Stomach (tissue), 9 donors: ENCODE results near the gene ZSCAN2. TPM values are rescaled to one million over a fixed set of nuclear protein-coding genes. Genes with fewer than 3 reads are reported as not detected.

Experiments
- DNase-seq, 2 donors: peaks; one replicate each; pipeline versions ENCODE4 v3.0.0 to v3.0.0-alpha.2; 2013 to 2019
- H3K27ac ChIP-seq, 5 donors: fragments of 200-600 bp in 4 of 5; sonication (generic) in 4 of 5; one replicate each; pipeline ENCODE4 v1.5.1; 2013 to 2019; ENCODE audit warnings: mild to moderate bottlenecking in 1 of 5, moderate library complexity in 1 of 5
- H3K27me3 ChIP-seq, 3 donors: fragments of 200-600 bp; sonication (generic); one replicate each; pipeline ENCODE4 v1.5.1; 2017 to 2019; ENCODE audit warnings: mixed run types in 1 of 3
- H3K36me3 ChIP-seq, 4 donors: fragments of 200-600 bp; sonication (generic); 1 replicate in 3 of 4; 2 replicates in 1 of 4; pipeline ENCODE4 v1.5.1; 2016 to 2019
- H3K4me1 ChIP-seq, 4 donors: fragments of 200-600 bp; sonication (generic); one replicate each; pipeline ENCODE4 v1.5.1; 2016 to 2019
- H3K4me3 ChIP-seq, 4 donors: fragments of 200-600 bp; sonication (generic) in 3 of 4; one replicate each; pipeline ENCODE4 v1.5.1; 2016 to 2019; ENCODE audit warnings: mild to moderate bottlenecking in 1 of 4
- H3K9me3 ChIP-seq, 4 donors: fragments of 200-600 bp; sonication (generic); one replicate each; pipeline ENCODE4 v1.5.1; 2016 to 2019
- EP300 ChIP-seq: sonication (generic); formaldehyde crosslinking; IDR thresholded peaks from one replicate; pipeline ENCODE4 v1.6.1; 2017; ENCODE audit warnings: antibody characterized with exemption
- POLR2A ChIP-seq, 4 donors: fragments of 450-650 bp; IDR thresholded peaks; one replicate each; pipeline ENCODE4 v1.6.1; 2016; ENCODE audit warnings: antibody characterized with exemption in 4 of 4, control low read depth in 2 of 4, mild to moderate bottlenecking in 1 of 4, moderate library complexity in 1 of 4
- POLR2AphosphoS5 ChIP-seq, 3 donors: sonication (generic); formaldehyde crosslinking; IDR thresholded peaks; one replicate each; pipeline ENCODE4 v1.6.1; 2016; ENCODE audit warnings: antibody characterized with exemption in 3 of 3
- WGBS, 5 donors: extraction: QIAGEN DNeasy Blood & Tissue Kit in 3 of 5; methylation state at CpG; one replicate each; pipeline versions ENCODE4 v1.1.5 to v1.1.7; 2013 to 2018; 5-methylcytosine and 5-hydroxymethylcytosine counted together
- intact Hi-C: fragments of 100-400 bp; cut with DNase I; formaldehyde crosslinking; loops from one replicate; pipeline ENCODE4 v1.15.1; 2023; ENCODE audit warnings: low total_unique reads
- polyA plus RNA-seq, 3 donors: library from polyadenylated mRNA; stranded (reverse); fragments of 200-250 nt; gene quantifications; one replicate each; pipeline ENCODE4 v1.2.3, GENCODE V29; 2013
- total RNA-seq, 5 donors: library from RNA; depleted of rRNA; stranded (reverse); fragments of >200 nt; gene quantifications; one replicate each; pipeline versions ENCODE4 v1.1.0 to v1.2.3, GENCODE V29; 2014 to 2016
- TF ChIP-seq, protein P1 (sequence below), 7 experiments: fragments of 450-650 bp in 4 of 7; fragments of 200-600 bp in 3 of 7; sonication (generic) in 3 of 7; IDR thresholded peaks; one replicate each; pipeline ENCODE4 v1.5.1; 2016 to 2019; ENCODE audit warnings: antibody characterized with exemption in 7 of 7, control low read depth in 2 of 7, mild to moderate bottlenecking in 1 of 7
- donor health status: healthy with polysubstance abuse.
- donor health status: Bipolar disorder and iron deficiency.
- donor health status: healthy.

Gene ZSCAN2
- total and polyA plus RNA-seq, 8 donors = 1.2 to 28.1 (median 6.6) TPM

DNA sequence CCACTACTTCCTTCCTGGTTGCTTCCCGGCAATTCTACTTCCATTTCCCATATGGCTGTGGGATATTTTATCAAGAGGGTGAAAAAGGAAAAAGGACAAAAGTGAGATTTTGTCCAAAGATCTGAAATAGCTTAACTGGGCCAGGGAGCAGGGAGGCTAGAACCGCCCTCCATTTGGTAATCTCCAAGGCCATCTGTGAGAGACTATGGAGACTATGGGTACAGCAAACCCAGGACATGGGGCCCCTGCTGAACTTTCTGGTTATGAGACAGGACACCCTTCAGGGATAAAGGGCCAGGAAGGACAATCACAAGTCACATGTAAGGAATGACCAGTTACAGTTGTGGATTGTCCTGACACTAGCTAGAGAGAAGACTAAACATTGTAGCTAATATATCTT lies 24.3 kb downstream of the ZSCAN2 start:
- Histone ChIP-seq H3K27me3 (no peaks in the 10 kb centered on the region), H3K4me3 (no peak overlapping the region), H3K9me3 (peaks cover 15 to 27% (median 19%) of the 10 kb centered on the region in 4 donors), H3K4me1 (peaks cover 0 to 3% (median under 1%) of the 10 kb centered on the region in 4 donors), H3K27ac (peak overlapping the region in 1 of 5 donors; percentile 14), H3K36me3 (peaks cover 21 to 67% (median 43%) of the 10 kb centered on the region in 4 donors)
- 77 to 93% (median 85%) methylated on average over 2 of the region's 2 CpGs for WGBS, 5 donors
- TF ChIP-seq, protein P1, sequence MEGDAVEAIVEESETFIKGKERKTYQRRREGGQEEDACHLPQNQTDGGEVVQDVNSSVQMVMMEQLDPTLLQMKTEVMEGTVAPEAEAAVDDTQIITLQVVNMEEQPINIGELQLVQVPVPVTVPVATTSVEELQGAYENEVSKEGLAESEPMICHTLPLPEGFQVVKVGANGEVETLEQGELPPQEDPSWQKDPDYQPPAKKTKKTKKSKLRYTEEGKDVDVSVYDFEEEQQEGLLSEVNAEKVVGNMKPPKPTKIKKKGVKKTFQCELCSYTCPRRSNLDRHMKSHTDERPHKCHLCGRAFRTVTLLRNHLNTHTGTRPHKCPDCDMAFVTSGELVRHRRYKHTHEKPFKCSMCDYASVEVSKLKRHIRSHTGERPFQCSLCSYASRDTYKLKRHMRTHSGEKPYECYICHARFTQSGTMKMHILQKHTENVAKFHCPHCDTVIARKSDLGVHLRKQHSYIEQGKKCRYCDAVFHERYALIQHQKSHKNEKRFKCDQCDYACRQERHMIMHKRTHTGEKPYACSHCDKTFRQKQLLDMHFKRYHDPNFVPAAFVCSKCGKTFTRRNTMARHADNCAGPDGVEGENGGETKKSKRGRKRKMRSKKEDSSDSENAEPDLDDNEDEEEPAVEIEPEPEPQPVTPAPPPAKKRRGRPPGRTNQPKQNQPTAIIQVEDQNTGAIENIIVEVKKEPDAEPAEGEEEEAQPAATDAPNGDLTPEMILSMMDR (IDR thresholded peaks at IDR 0.05) = no peak
- TF ChIP-seq POLR2AphosphoS5 (IDR thresholded peaks at IDR 0.05) (no peak), EP300 (no peak), POLR2A (IDR thresholded peaks at IDR 0.05) (no peak)
- no peak for DNase-seq
- intact Hi-C loops = no loop called here

DNA sequence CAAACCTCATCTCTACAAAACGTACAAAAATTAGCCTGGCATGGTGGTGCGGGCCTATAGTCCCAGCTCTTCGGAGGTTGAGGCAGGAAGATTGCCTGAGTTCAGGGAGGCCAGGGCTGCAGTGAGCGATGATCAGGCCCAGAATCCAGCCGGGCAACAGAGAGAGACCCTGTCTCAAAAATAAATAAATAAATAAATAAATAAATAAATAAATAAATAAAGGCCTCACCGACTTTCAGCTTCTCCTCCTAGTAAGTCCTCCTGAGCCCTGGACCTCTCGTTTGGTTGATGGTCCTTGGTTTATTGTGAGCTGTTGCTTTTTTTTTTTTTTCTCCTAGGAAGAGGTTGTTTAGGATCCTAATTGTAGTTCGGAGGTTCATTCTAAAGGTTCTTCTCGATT lies 28.2 kb downstream of the ZSCAN2 start:
- intact Hi-C loops = no loop called here
- 88 to 92% (median 90%) methylated on average over 9 of the region's 9 CpGs for WGBS, 5 donors

DNA sequence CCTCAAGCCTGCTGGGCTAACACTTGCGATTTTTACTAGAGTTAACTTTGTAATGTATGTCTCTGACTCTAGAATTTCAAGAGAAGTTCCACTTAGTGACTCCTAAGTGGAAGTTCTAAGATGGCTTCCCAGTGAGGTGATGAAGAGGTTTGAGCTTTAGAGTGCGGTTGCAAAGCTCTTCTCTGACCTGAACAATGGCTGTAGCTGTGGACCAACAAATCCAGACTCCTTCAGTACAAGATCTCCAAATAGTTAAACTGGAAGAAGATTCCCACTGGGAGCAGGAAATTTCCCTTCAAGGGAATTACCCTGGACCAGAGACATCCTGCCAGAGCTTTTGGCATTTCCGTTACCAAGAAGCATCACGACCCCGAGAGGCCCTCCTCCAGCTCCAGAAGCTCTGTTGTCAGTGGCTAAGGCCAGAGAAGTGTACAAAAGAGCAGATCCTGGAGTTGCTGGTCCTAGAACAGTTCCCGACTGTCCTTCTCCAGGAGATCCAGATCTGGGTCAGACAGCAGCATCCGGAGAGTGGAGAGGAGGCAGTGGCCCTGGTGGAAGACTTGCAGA lies 31.0 kb downstream of the ZSCAN2 start:
- Histone ChIP-seq H3K9me3 (no peaks in the 10 kb centered on the region), H3K27ac (peak overlapping the region; percentile 88 to 96 (median 94)), H3K27me3 (no peaks in the 10 kb centered on the region), H3K36me3 (peaks cover 0 to 10% (median 8%) of the 10 kb centered on the region in 4 donors), H3K4me1 (peaks cover 21 to 55% (median 40%) of the 10 kb centered on the region in 4 donors), H3K4me3 (peak overlapping the region; percentile 59 to 80 (median 70))
- 31 to 48% (median 43%) methylated on average over 6 to 7 of the region's 7 CpGs for WGBS, 5 donors
- TF ChIP-seq EP300 = no peak
- no peak for TF ChIP-seq POLR2A (IDR thresholded peaks at IDR 0.05)
- TF ChIP-seq POLR2AphosphoS5 (IDR thresholded peaks at IDR 0.05) = no peak
- TF ChIP-seq, protein P1 (IDR thresholded peaks at IDR 0.05) = no peak
- DNase-seq = no peak
- intact Hi-C loops = no loop called here

More for the DNA sequence above, 28.2 kb downstream of the ZSCAN2 start:
- TF ChIP-seq POLR2A (IDR thresholded peaks at IDR 0.05) (no peak), EP300 (no peak), POLR2AphosphoS5 (IDR thresholded peaks at IDR 0.05) (no peak)
- TF ChIP-seq, protein P1 (IDR thresholded peaks at IDR 0.05) = no peak
- Histone ChIP-seq H3K27me3 (no peaks in the 10 kb centered on the region), H3K4me1 (peaks cover 11 to 29% (median 27%) of the 10 kb centered on the region in 4 donors), H3K9me3 (no peaks in the 10 kb centered on the region), H3K4me3 (no peak overlapping the region), H3K27ac (no peak overlapping the region), H3K36me3 (peaks cover 0 to 28% (median 9%) of the 10 kb centered on the region in 4 donors)
- no peak for DNase-seq

DNA sequence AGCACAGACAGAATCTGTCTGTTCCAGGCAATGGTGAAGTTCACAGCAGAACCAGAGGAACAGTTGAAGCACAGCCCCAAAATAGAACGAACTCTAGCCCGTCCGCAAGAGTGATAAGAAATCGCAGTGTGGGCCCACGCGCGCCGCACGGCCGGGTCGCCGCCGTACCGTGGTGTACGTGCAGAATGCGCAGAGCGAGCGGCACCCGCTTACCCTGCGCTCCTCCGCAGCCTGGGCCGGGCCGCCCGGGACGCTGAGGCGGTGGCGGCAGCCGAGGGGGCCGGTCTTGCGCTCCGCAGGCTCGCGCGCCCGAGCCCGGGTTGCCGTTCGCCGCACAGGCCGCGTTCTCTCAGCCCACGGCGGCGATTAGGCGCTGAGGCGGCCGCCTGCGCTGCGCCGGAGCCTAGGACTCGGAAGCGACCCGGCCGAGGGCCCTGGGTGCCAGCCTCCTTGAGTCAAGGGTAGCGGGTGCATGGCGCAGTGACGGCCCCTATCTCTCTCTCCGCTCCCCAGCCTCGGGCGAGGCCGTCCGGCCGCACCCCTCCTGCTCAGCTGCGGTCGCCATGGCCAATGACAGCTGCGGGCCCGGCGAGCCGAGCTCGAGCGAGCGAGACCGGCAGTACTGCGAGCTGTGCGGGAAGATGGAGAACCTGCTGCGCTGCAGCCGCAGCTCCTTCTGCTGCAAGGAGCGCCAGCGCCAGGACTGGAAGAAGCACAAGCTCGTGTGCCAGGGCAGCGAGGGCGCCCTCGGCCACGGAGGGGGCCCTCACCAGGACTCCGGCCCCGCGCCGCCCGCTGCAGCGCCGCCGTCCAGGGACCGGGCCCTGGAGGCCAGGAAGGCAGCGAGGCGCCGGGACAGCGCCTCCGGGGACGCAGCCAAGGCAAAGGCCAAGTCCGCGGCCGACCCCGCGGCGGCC lies 32.8 kb downstream of the ZSCAN2 start:
- no peaks in the 10 kb centered on the region for H3K9me3 ChIP-seq
- H3K4me3 ChIP-seq = peak overlapping the region; percentile 59 to 80 (median 70)
- peaks cover 21 to 55% (median 40%) of the 10 kb centered on the region in 4 donors for H3K4me1 ChIP-seq
- intact Hi-C loops = no loop called here
- H3K27me3 ChIP-seq = no peaks in the 10 kb centered on the region
- TF ChIP-seq EP300 (no peak), POLR2AphosphoS5 (IDR thresholded peaks at IDR 0.05) (peak in 2 of 3 donors; percentile 19 to 34)
- TF ChIP-seq, protein P1 (IDR thresholded peaks at IDR 0.05) = no peak
- peak overlapping the region; percentile 88 to 94 (median 94) for H3K27ac ChIP-seq
- WGBS, 5 donors = 0 to 1% (median 0%) methylated on average over 30 to 105 of the region's 105 CpGs
- DNase-seq = peak; percentile 77 to 92
- H3K36me3 ChIP-seq = peaks cover 4 to 25% (median 20%) of the 10 kb centered on the region in 4 donors
